ENCODE data around the gene SRPK2.

DNA sequence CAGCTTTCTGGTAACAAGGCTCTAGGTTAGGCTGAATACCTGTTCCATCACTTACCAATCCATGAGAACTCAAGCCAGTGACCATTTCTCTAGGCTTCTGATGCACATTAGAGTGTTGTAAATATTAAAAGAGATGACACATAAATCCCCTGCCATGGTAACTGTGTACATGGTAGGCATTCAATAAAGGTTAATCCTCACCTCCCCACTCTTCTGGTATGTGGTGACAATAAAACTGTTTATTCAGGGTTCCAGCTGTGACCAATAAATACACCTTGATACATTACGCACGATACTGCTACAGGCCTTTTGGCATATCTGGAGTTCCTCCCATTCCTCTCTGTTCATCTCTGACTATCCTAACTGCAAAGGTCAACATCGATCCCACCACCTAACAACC is 171.9 kb downstream of the SRPK2 start:
- no peak for TF ChIP-seq REST (IDR thresholded peaks at IDR 0.05; ENCODE audit: low read depth, low read length)
- no peak for TF ChIP-seq EZH2phosphoT487 (IDR thresholded peaks at IDR 0.05; ENCODE audit: borderline replicate concordance, low read depth)
- TF ChIP-seq, protein P1, sequence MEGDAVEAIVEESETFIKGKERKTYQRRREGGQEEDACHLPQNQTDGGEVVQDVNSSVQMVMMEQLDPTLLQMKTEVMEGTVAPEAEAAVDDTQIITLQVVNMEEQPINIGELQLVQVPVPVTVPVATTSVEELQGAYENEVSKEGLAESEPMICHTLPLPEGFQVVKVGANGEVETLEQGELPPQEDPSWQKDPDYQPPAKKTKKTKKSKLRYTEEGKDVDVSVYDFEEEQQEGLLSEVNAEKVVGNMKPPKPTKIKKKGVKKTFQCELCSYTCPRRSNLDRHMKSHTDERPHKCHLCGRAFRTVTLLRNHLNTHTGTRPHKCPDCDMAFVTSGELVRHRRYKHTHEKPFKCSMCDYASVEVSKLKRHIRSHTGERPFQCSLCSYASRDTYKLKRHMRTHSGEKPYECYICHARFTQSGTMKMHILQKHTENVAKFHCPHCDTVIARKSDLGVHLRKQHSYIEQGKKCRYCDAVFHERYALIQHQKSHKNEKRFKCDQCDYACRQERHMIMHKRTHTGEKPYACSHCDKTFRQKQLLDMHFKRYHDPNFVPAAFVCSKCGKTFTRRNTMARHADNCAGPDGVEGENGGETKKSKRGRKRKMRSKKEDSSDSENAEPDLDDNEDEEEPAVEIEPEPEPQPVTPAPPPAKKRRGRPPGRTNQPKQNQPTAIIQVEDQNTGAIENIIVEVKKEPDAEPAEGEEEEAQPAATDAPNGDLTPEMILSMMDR (IDR thresholded peaks at IDR 0.05), result no peak
- no peak for TF ChIP-seq JUND (IDR thresholded peaks at IDR 0.05)
- no peak for TF ChIP-seq EP300 (IDR thresholded peaks at IDR 0.05; ENCODE audit: borderline replicate concordance in 1 of 2, low read depth in 1 of 2, low read length in 1 of 2)
- TF ChIP-seq SIN3A (IDR thresholded peaks at IDR 0.05; ENCODE audit: borderline replicate concordance, low read depth, low read length), result no peak
- no peak for TF ChIP-seq SMC3 (IDR thresholded peaks at IDR 0.05; ENCODE audit: low read depth, low read length)

Measured in SK-N-SH (cell line).